ENCODE measurements around the gene GSTO2. TPM values are rescaled to one million over a fixed set of nuclear protein-coding genes. Genes with fewer than 3 reads are reported as not detected.

The GSTO2 gene
- total RNA-seq, 1 experiment from 2014 or later, result 25.7 TPM

- intact Hi-C loops (cut with micrococcal nuclease; ENCODE audit: unreplicated experiment), result no loop called here
- BruUV-seq (replicated peaks), result no TSS peak
These were observed 38.8 kb downstream of the GSTO2 start for GRCh38 chr10:104307576-104308438.

GRCh38 chr10:104308439-104308903, 39.5 kb downstream of the GSTO2 start:
- Mint-ChIP-seq H3K4me1 (ENCODE audit: low read depth, unreplicated experiment) (peaks cover 9% of the 10 kb centered on the region), H3K36me3 (ENCODE audit: insufficient read depth, unreplicated experiment) (peaks cover 8% of the 10 kb centered on the region), H3K4me3 (ENCODE audit: low read depth, unreplicated experiment) (no peak overlapping the region), H3K9me3 (ENCODE audit: low read depth, unreplicated experiment) (no peaks in the 10 kb centered on the region), H3K27ac (ENCODE audit: unreplicated experiment) (no peak overlapping the region), H3K27me3 (ENCODE audit: unreplicated experiment) (no peaks in the 10 kb centered on the region)
- intact Hi-C loops (cut with micrococcal nuclease; ENCODE audit: unreplicated experiment), result no loop called here
- TF ChIP-seq CTCF (IDR thresholded peaks at IDR 0.05; ENCODE audit: unreplicated experiment), result no peak
- CTCF ChIA-PET, result no interaction called here
- DNase-seq, result no peak
- BruUV-seq (replicated peaks), result no TSS peak

More at GRCh38 chr10:104307576-104308438, 38.8 kb downstream of the GSTO2 start:
- no peak for TF ChIP-seq CTCF (IDR thresholded peaks at IDR 0.05; ENCODE audit: unreplicated experiment)
- Mint-ChIP-seq H3K36me3 (ENCODE audit: insufficient read depth, unreplicated experiment) (peaks cover 8% of the 10 kb centered on the region), H3K27ac (ENCODE audit: unreplicated experiment) (no peak overlapping the region), H3K9me3 (ENCODE audit: low read depth, unreplicated experiment) (peaks cover 5% of the 10 kb centered on the region), H3K4me1 (ENCODE audit: low read depth, unreplicated experiment) (peaks cover 9% of the 10 kb centered on the region), H3K27me3 (ENCODE audit: unreplicated experiment) (no peaks in the 10 kb centered on the region), H3K4me3 (ENCODE audit: low read depth, unreplicated experiment) (no peak overlapping the region)
- DNase-seq, result no peak
- CTCF ChIA-PET, result interaction anchor here (2.6 kb wide), 1 partner anchor 42 kb away, joined by 7 read pairs; no protein-coding TSS in a partner anchor

GRCh38 chr10:104309980-104310978, 41.3 kb downstream of the GSTO2 start:
- Mint-ChIP-seq H3K4me3 (ENCODE audit: low read depth, unreplicated experiment) (no peak overlapping the region), H3K36me3 (ENCODE audit: insufficient read depth, unreplicated experiment) (peaks cover 8% of the 10 kb centered on the region), H3K27ac (ENCODE audit: unreplicated experiment) (no peak overlapping the region), H3K4me1 (ENCODE audit: low read depth, unreplicated experiment) (peaks cover 9% of the 10 kb centered on the region), H3K27me3 (ENCODE audit: unreplicated experiment) (no peaks in the 10 kb centered on the region), H3K9me3 (ENCODE audit: low read depth, unreplicated experiment) (no peaks in the 10 kb centered on the region)
- BruUV-seq (replicated peaks), result no TSS peak
- no peak for TF ChIP-seq CTCF (IDR thresholded peaks at IDR 0.05; ENCODE audit: unreplicated experiment)
- intact Hi-C loops (cut with micrococcal nuclease; ENCODE audit: unreplicated experiment), result no loop called here
- CTCF ChIA-PET, result no interaction called here
- DNase-seq, result no peak

GRCh38 chr10:104311184-104311720, 42.3 kb downstream of the GSTO2 start:
- H3K27ac Mint-ChIP-seq (ENCODE audit: unreplicated experiment), result no peak overlapping the region
- H3K4me1 Mint-ChIP-seq (ENCODE audit: low read depth, unreplicated experiment), result peaks cover under 1% of the 10 kb centered on the region
- no peaks in the 10 kb centered on the region for H3K27me3 Mint-ChIP-seq (ENCODE audit: unreplicated experiment)
- no peak for DNase-seq
- intact Hi-C loops (cut with micrococcal nuclease; ENCODE audit: unreplicated experiment), result no loop called here
- CTCF ChIA-PET, result no interaction called here
- no peaks in the 10 kb centered on the region for H3K36me3 Mint-ChIP-seq (ENCODE audit: insufficient read depth, unreplicated experiment)
- no peaks in the 10 kb centered on the region for H3K9me3 Mint-ChIP-seq (ENCODE audit: low read depth, unreplicated experiment)
- TF ChIP-seq CTCF (IDR thresholded peaks at IDR 0.05; ENCODE audit: unreplicated experiment), result no peak
- BruUV-seq (replicated peaks), result no TSS peak
- H3K4me3 Mint-ChIP-seq (ENCODE audit: low read depth, unreplicated experiment), result no peak overlapping the region
